CD4-positive, alpha-beta memory T cell (primary cell): Measurements from ENCODE around the gene MPND. TPM values are rescaled to one million over a fixed set of nuclear protein-coding genes. Genes with fewer than 3 reads are reported as not detected.

Source experiments
- CTCF ChIA-PET: fragments of 350-600 bp; sonication (Branson Sonifier 250); formaldehyde crosslinking; loops from one replicate; lab custom pipeline; 2021; ENCODE audit warnings: inconsistent platforms; ENCODE audit not compliant: partially characterized antibody; lab: Charles Lee
- POLR2A ChIA-PET: fragments of 350-600 bp; sonication (Branson Sonifier 250); formaldehyde crosslinking; loops from one replicate; lab custom pipeline; 2021; ENCODE audit not compliant: partially characterized antibody; lab: Charles Lee
- DNase-seq, 5 donors: peaks; one replicate each; pipeline versions ENCODE4 v3.0.0 to v3.0.0-alpha.2; 2020 to 2022; ENCODE audit warnings: mixed read lengths in 1 of 5
- H3K27ac ChIP-seq: one replicate; pipeline ENCODE4 v1.7.0; 2013; ENCODE audit warnings: low read depth, low read length
- H3K27me3 ChIP-seq: 2 replicates; pipeline ENCODE4 v1.7.0; 2013; ENCODE audit warnings: mild to moderate bottlenecking, low read length, moderate library complexity; ENCODE audit not compliant: insufficient read depth
- H3K36me3 ChIP-seq: 2 replicates; pipeline ENCODE4 v1.7.0; 2013; ENCODE audit warnings: mild to moderate bottlenecking, low read length, moderate library complexity; ENCODE audit not compliant: insufficient read depth
- H3K4me1 ChIP-seq: 2 replicates; pipeline ENCODE4 v1.7.0; 2013; ENCODE audit warnings: mild to moderate bottlenecking, low read length, moderate library complexity; ENCODE audit not compliant: insufficient read depth
- H3K4me3 ChIP-seq, 2 donors: one replicate each; pipeline ENCODE4 v1.7.0; 2013; ENCODE audit warnings: low read length in 2 of 2, mild to moderate bottlenecking in 1 of 2
- H3K9me3 ChIP-seq, 2 donors: one replicate each; pipeline ENCODE4 v1.7.0; 2013; ENCODE audit warnings: low read length in 2 of 2, control low read depth in 1 of 2; ENCODE audit not compliant: control insufficient read depth in 1 of 2
- H3K27ac Mint-ChIP-seq, 7 donors: one replicate each; pipeline ENCODE4 v1.8.0; 2020 to 2021; ENCODE audit warnings: mixed read lengths in 7 of 7, mild to moderate bottlenecking in 6 of 7, inconsistent platforms in 3 of 7, moderate library complexity in 3 of 7
- H3K27me3 Mint-ChIP-seq, 2 donors: one replicate each; pipeline ENCODE4 v1.8.0; 2020 to 2021; ENCODE audit warnings: mixed read lengths in 2 of 2
- H3K36me3 Mint-ChIP-seq, 2 donors: one replicate each; pipeline ENCODE4 v1.8.0; 2020 to 2021; ENCODE audit warnings: mixed read lengths in 2 of 2, inconsistent platforms in 1 of 2, mild to moderate bottlenecking in 1 of 2
- H3K4me1 Mint-ChIP-seq, 4 donors: one replicate each; pipeline ENCODE4 v1.8.0; 2020 to 2021; ENCODE audit warnings: mixed read lengths in 4 of 4, mild to moderate bottlenecking in 1 of 4
- H3K4me3 Mint-ChIP-seq, 8 donors: one replicate each; pipeline ENCODE4 v1.8.0; 2020 to 2021; ENCODE audit warnings: mixed read lengths in 8 of 8, mild to moderate bottlenecking in 7 of 8, moderate library complexity in 6 of 8, inconsistent platforms in 3 of 8
- H3K9me3 Mint-ChIP-seq, 8 donors: one replicate each; pipeline ENCODE4 v1.8.0; 2020 to 2021; ENCODE audit warnings: mixed read lengths in 8 of 8, mild to moderate bottlenecking in 5 of 8, inconsistent platforms in 3 of 8, moderate library complexity in 1 of 8
- intact Hi-C: fragments of 100-400 bp; cut with micrococcal nuclease; formaldehyde crosslinking; loops from one replicate; pipeline ENCODE4 v1.15.1; 2023
- polyA plus RNA-seq, 2 donors: library from polyadenylated mRNA; unstranded; fragments of 300-500 nt; fragmentation: Illumina TruSeq; gene quantifications; one replicate each; pipeline ENCODE4 v1.2.3, GENCODE V29; 2021
- total RNA-seq, 2 experiments: library from RNA; stranded (reverse); gene quantifications; one replicate each; pipeline ENCODE4 v1.2.3, GENCODE V29; 2021

MPND gene
- total and polyA plus RNA-seq, 4 experiments from 2014 or later = 3.5 to 27.0 (median 16.9) TPM

DNA sequence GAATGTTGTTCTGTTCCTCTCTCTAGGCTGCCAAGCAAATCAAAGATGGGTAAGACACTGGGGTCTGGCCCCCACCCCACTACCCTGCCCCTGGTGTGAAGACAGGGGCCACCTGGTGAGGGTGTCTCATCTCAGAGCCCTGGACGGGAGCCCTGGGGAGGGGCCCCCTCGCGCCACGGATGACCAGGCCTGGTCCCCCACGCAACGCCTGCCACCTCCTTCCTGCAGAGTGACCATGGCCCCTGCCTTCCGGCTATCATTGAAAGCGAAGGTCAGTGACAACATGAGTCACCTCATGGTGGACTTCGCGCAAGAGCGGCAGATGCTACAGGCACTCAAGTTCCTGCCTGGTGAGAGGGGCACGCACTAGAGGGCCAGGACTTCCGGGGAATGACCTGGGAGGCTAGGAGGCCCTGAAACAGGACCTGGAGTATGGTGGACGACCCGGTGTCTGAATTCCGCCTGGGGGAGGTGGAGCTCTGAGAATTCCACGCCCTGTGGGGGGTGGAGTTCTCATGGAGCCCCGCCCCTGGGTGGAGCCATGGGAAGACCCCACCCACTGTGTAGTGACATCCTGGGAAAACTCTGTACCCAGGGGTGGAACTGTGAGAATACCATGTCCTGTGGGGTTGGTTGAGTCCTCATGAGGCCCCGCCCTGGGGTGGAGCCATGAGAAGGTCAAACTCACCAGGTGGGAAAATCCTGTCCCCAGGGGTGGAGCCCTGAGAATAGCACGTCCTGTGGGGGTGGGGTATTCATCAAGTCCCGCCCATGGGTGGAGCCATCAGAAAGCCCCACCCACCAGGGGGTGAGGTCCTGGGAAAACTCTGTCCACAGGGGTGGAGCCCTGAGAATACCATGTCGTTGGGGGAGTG lies 32.9 kb upstream of the MPND start:
- POLR2A ChIA-PET = no interaction called here
- DNase-seq = no peak
- H3K27me3 Mint-ChIP-seq = peaks cover 0 to 6% of the 10 kb centered on the region in 2 donors
- H3K36me3 Mint-ChIP-seq = no peaks in the 10 kb centered on the region
- intact Hi-C loops = no loop called here
- Histone ChIP-seq H3K36me3 (no peaks in the 10 kb centered on the region), H3K27me3 (no peaks in the 10 kb centered on the region), H3K9me3 (no peaks in the 10 kb centered on the region), H3K4me1 (no peaks in the 10 kb centered on the region), H3K4me3 (no peak overlapping the region), H3K27ac (no peak overlapping the region)
- H3K27ac Mint-ChIP-seq = no peak overlapping the region
- CTCF ChIA-PET = no interaction called here
- H3K4me1 Mint-ChIP-seq = peaks cover 0 to 4% (median 1%) of the 10 kb centered on the region in 4 donors
- no peaks in the 10 kb centered on the region for H3K9me3 Mint-ChIP-seq
- no peak overlapping the region for H3K4me3 Mint-ChIP-seq

- no peak overlapping the region for H3K4me3 Mint-ChIP-seq
- CTCF ChIA-PET = interaction anchor here (2.3 kb wide), 1 partner anchor 38 kb away, joined by 10 read pairs; no protein-coding TSS in a partner anchor
Measured at GRCh38 chr19:4313847-4314490, 29.4 kb upstream of the MPND start.

DNA sequence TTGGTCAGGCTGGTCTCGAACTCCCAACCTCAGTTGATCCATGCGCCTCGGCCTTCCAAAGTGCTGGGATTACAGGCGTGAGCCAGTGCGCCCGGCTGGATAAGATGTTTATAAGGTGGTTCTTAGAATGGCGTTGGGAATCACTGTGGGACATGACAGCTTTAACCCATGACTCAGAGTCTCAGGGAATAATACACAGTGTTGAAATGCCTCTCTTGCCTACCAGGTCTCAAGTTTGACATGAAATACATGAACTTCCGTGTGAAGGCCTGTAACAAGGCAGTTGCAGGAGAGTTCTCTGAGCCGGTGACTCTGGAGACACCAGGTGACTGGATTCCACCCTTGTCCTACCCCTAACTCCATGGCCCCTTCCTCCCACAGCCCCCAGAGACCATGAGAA lies 26.4 kb upstream of the MPND start:
- Histone ChIP-seq H3K4me1 (no peaks in the 10 kb centered on the region), H3K27ac (no peak overlapping the region), H3K9me3 (no peaks in the 10 kb centered on the region), H3K36me3 (no peaks in the 10 kb centered on the region), H3K4me3 (no peak overlapping the region), H3K27me3 (no peaks in the 10 kb centered on the region)
- intact Hi-C loops = no loop called here
- H3K4me3 Mint-ChIP-seq = no peak overlapping the region
- no peak overlapping the region for H3K27ac Mint-ChIP-seq
- H3K9me3 Mint-ChIP-seq = peaks cover 0 to 5% (median 0%) of the 10 kb centered on the region in 8 donors
- no peaks in the 10 kb centered on the region for H3K27me3 Mint-ChIP-seq
- H3K36me3 Mint-ChIP-seq = no peaks in the 10 kb centered on the region
- CTCF ChIA-PET = no interaction called here
- no peaks in the 10 kb centered on the region for H3K4me1 Mint-ChIP-seq
- no peak for DNase-seq
- POLR2A ChIA-PET = no interaction called here

More at GRCh38 chr19:4313847-4314490, 29.4 kb upstream of the MPND start:
- no peaks in the 10 kb centered on the region for H3K27me3 ChIP-seq
- Mint-ChIP-seq H3K9me3 (peaks cover 0 to 2% (median 0%) of the 10 kb centered on the region in 8 donors), H3K27ac (no peak overlapping the region), H3K36me3 (no peaks in the 10 kb centered on the region), H3K4me1 (no peaks in the 10 kb centered on the region), H3K27me3 (no peaks in the 10 kb centered on the region)
- intact Hi-C loops = no loop called here
- H3K27ac ChIP-seq = no peak overlapping the region
- H3K9me3 ChIP-seq = no peaks in the 10 kb centered on the region
- no peaks in the 10 kb centered on the region for H3K4me1 ChIP-seq
- H3K4me3 ChIP-seq = no peak overlapping the region
- no peak for DNase-seq
- POLR2A ChIA-PET = interaction anchor here (0.6 kb wide), 1 partner anchor 54 kb away, joined by 3 read pairs; no protein-coding TSS in a partner anchor
- H3K36me3 ChIP-seq = no peaks in the 10 kb centered on the region

DNA sequence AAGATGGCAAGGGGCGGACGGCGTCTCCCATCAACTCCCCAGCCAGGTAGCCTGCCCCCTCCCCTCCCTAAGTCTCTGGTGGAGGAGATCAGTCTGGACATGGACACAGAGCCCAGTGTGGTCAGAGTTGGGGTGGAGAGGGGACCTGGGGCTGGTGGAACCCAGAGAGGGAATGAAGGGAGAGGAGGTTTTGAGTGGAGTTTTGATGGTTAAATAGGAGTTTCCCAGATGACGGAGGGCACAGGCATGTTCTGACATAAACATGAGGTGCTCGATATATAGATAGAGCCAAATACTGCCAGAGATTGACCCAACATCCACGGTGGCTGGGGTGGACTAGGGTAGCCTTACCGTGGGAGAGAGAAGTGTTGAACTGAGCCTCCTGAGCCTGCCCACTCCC lies 24.9 kb upstream of the MPND start:
- H3K9me3 ChIP-seq = no peaks in the 10 kb centered on the region
- ChIA-PET POLR2A (no interaction called here), CTCF (interaction anchor here (4.7 kb wide), 1 partner anchor 34 kb away, joined by 29 read pairs; no protein-coding TSS in a partner anchor)
- Mint-ChIP-seq H3K4me1 (no peaks in the 10 kb centered on the region), H3K36me3 (no peaks in the 10 kb centered on the region), H3K27me3 (no peaks in the 10 kb centered on the region), H3K9me3 (peaks cover 0 to 5% (median 0%) of the 10 kb centered on the region in 8 donors), H3K4me3 (no peak overlapping the region), H3K27ac (peak overlapping the region in 1 of 7 donors; percentile 76)
- H3K36me3 ChIP-seq = no peaks in the 10 kb centered on the region
- no peak overlapping the region for H3K27ac ChIP-seq
- no peaks in the 10 kb centered on the region for H3K4me1 ChIP-seq
- H3K4me3 ChIP-seq = no peak overlapping the region
- intact Hi-C loops = no loop called here
- H3K27me3 ChIP-seq = no peaks in the 10 kb centered on the region
- no peak for DNase-seq

DNA sequence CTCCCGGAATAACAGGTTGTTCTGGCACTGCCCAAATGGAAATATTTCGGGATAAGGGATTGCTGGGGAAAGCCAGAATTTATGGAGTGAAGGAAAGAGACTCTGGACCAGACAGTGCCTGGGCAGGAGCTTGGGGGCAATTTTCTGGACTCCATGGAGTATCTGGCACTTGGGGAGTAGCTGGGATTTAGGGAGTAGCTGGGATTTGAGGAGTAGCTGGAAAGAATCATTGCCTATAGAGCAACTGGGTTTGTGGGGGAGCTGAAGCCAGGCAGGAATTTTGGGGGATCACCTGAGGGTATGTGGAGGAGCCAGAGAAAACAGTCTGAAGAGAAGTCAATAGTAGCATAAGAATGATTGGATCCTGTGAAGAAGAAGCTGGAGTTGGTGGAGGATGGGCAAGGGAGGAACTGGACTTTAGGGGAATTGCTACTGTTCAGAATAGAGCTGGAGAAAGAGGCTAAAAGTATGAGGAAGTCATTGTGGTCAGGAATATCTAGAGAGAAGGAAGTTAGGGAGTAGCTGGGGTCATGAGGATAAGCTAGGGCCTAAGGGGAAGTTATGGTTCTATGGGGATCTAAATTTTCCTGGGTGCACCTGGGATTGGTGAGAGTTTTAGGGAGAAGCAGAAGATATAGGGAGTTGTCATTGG lies 24.2 kb upstream of the MPND start:
- no peaks in the 10 kb centered on the region for H3K27me3 Mint-ChIP-seq
- POLR2A ChIA-PET = interaction anchor here (1.1 kb wide), 2 partner anchors 14 to 25 kb away, joined by 3 read pairs; partner anchors contain the start of gene MPND
- CTCF ChIA-PET = interaction anchor here (3.7 to 4.7 kb wide), 2 partner anchors 33 to 51 kb away, joined by 17 to 29 read pairs; no protein-coding TSS in a partner anchor
- no peaks in the 10 kb centered on the region for H3K36me3 Mint-ChIP-seq
- no peaks in the 10 kb centered on the region for H3K27me3 ChIP-seq
- H3K27ac Mint-ChIP-seq = peak overlapping the region in 2 of 7 donors; percentile 65 to 80
- no peaks in the 10 kb centered on the region for H3K4me1 ChIP-seq
- H3K4me1 Mint-ChIP-seq = no peaks in the 10 kb centered on the region
- DNase-seq = no peak
- H3K9me3 Mint-ChIP-seq = peaks cover 0 to 5% (median 0%) of the 10 kb centered on the region in 8 donors
- no peaks in the 10 kb centered on the region for H3K9me3 ChIP-seq
- intact Hi-C loops = no loop called here
- no peak overlapping the region for H3K4me3 ChIP-seq
- no peaks in the 10 kb centered on the region for H3K36me3 ChIP-seq
- H3K4me3 Mint-ChIP-seq = no peak overlapping the region
- no peak overlapping the region for H3K27ac ChIP-seq

GRCh38 chr19:4320419-4320818 lies 22.9 kb upstream of the MPND start:
- Mint-ChIP-seq H3K27me3 (no peaks in the 10 kb centered on the region), H3K9me3 (peaks cover 0 to 5% (median 0%) of the 10 kb centered on the region in 8 donors), H3K4me1 (no peaks in the 10 kb centered on the region), H3K4me3 (no peak overlapping the region), H3K36me3 (no peaks in the 10 kb centered on the region), H3K27ac (peak overlapping the region in 2 of 7 donors; percentile 18 to 37)
- Histone ChIP-seq H3K27me3 (no peaks in the 10 kb centered on the region), H3K4me3 (no peak overlapping the region), H3K36me3 (no peaks in the 10 kb centered on the region), H3K4me1 (no peaks in the 10 kb centered on the region), H3K27ac (no peak overlapping the region), H3K9me3 (no peaks in the 10 kb centered on the region)
- POLR2A ChIA-PET = interaction anchor here (0.5 to 1.2 kb wide), 4 partner anchors 10 to 59 kb away, joined by 3 to 4 read pairs (median 4); no protein-coding TSS in a partner anchor
- intact Hi-C loops = no loop called here
- CTCF ChIA-PET = interaction anchor here (1.8 to 4.7 kb wide), 3 partner anchors 10 to 53 kb away, joined by 4 to 29 read pairs (median 17); no protein-coding TSS in a partner anchor
- DNase-seq = no peak
